Esophagus muscularis mucosa (tissue), 3 donors: ENCODE measurements around the gene OR10G2.

Experiments
- POLR2A ChIP-seq: fragments of 450-650 bp; IDR thresholded peaks from one replicate; pipeline ENCODE4 v1.6.1; 2017; ENCODE audit warnings: antibody characterized with exemption, moderate library complexity, mild to moderate bottlenecking, low read depth
- POLR2AphosphoS5 ChIP-seq, 2 donors: sonication (generic); formaldehyde crosslinking; IDR thresholded peaks; one replicate each; pipeline ENCODE4 v1.6.1; 2017; ENCODE audit warnings: antibody characterized with exemption in 2 of 2
- TF ChIP-seq, protein P1 (sequence below), 3 experiments: fragments of 200-600 bp in 2 of 3; fragments of 450-650 bp in 1 of 3; sonication (generic) in 2 of 3; IDR thresholded peaks; one replicate each; pipeline ENCODE4 v1.5.1; 2017 to 2019; ENCODE audit warnings: antibody characterized with exemption in 3 of 3, mild to moderate bottlenecking in 2 of 3, moderate library complexity in 1 of 3

GRCh38 chr14:21654215-21654614 is 19.5 kb upstream of the OR10G2 start:
- TF ChIP-seq, protein P1, sequence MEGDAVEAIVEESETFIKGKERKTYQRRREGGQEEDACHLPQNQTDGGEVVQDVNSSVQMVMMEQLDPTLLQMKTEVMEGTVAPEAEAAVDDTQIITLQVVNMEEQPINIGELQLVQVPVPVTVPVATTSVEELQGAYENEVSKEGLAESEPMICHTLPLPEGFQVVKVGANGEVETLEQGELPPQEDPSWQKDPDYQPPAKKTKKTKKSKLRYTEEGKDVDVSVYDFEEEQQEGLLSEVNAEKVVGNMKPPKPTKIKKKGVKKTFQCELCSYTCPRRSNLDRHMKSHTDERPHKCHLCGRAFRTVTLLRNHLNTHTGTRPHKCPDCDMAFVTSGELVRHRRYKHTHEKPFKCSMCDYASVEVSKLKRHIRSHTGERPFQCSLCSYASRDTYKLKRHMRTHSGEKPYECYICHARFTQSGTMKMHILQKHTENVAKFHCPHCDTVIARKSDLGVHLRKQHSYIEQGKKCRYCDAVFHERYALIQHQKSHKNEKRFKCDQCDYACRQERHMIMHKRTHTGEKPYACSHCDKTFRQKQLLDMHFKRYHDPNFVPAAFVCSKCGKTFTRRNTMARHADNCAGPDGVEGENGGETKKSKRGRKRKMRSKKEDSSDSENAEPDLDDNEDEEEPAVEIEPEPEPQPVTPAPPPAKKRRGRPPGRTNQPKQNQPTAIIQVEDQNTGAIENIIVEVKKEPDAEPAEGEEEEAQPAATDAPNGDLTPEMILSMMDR (IDR thresholded peaks at IDR 0.05), result no peak
- no peak for TF ChIP-seq POLR2A
- TF ChIP-seq POLR2AphosphoS5 (IDR thresholded peaks at IDR 0.05), result no peak
